Stomach (tissue), 4 donors: ENCODE results near the gene MGST3.

Source experiments
- POLR2A ChIP-seq, 4 donors: fragments of 450-650 bp; IDR thresholded peaks; one replicate each; pipeline ENCODE4 v1.6.1; 2016; ENCODE audit warnings: antibody characterized with exemption in 4 of 4, control low read depth in 2 of 4, mild to moderate bottlenecking in 1 of 4, moderate library complexity in 1 of 4
- POLR2AphosphoS5 ChIP-seq, 3 donors: sonication (generic); formaldehyde crosslinking; IDR thresholded peaks; one replicate each; pipeline ENCODE4 v1.6.1; 2016; ENCODE audit warnings: antibody characterized with exemption in 3 of 3
- TF ChIP-seq, protein P1 (sequence below), 7 experiments: fragments of 450-650 bp in 4 of 7; fragments of 200-600 bp in 3 of 7; sonication (generic) in 3 of 7; IDR thresholded peaks; one replicate each; pipeline ENCODE4 v1.5.1; 2016 to 2019; ENCODE audit warnings: antibody characterized with exemption in 7 of 7, control low read depth in 2 of 7, mild to moderate bottlenecking in 1 of 7

DNA sequence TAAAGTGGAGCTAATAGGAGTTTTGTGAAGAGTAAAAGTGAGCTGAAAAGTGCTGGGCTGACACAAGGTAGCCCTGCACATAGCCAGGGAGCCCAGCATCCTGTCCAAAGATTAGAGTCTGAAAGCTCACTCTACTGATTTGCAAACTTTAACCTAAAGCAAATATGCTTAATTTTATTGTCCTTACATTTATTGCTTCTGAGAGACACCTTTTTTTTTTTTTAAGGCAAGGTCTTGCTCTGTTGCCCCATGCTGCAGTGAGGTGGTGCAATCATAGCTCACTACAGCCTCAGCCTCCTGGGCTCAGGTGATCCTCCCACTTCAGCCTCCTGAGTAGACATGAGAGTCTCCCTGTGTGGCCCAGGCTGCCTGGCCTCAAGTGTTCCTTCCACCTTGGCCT is 16.5 kb downstream of the MGST3 start:
- TF ChIP-seq, protein P1, sequence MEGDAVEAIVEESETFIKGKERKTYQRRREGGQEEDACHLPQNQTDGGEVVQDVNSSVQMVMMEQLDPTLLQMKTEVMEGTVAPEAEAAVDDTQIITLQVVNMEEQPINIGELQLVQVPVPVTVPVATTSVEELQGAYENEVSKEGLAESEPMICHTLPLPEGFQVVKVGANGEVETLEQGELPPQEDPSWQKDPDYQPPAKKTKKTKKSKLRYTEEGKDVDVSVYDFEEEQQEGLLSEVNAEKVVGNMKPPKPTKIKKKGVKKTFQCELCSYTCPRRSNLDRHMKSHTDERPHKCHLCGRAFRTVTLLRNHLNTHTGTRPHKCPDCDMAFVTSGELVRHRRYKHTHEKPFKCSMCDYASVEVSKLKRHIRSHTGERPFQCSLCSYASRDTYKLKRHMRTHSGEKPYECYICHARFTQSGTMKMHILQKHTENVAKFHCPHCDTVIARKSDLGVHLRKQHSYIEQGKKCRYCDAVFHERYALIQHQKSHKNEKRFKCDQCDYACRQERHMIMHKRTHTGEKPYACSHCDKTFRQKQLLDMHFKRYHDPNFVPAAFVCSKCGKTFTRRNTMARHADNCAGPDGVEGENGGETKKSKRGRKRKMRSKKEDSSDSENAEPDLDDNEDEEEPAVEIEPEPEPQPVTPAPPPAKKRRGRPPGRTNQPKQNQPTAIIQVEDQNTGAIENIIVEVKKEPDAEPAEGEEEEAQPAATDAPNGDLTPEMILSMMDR (IDR thresholded peaks at IDR 0.05) = no peak
- TF ChIP-seq POLR2AphosphoS5 (IDR thresholded peaks at IDR 0.05) (no peak), POLR2A (IDR thresholded peaks at IDR 0.05) (no peak)
